Peyer's patch (tissue), 4 donors: ENCODE results near the gene ERC2. TPM values are rescaled to one million over a fixed set of nuclear protein-coding genes. Genes with fewer than 3 reads are reported as not detected.

Source experiments
- DNase-seq, 3 donors: peaks; one replicate each; pipeline ENCODE4 v3.0.0-alpha.2; 2017 to 2019
- H3K27ac ChIP-seq, 4 donors: fragments of 200-600 bp; sonication (generic); one replicate each; pipeline ENCODE4 v1.5.1; 2016 to 2019
- H3K27me3 ChIP-seq, 2 donors: fragments of 200-600 bp; sonication (generic); one replicate each; pipeline ENCODE4 v1.5.1; 2019
- H3K36me3 ChIP-seq, 3 donors: fragments of 200-600 bp; sonication (generic); one replicate each; pipeline ENCODE4 v1.5.1; 2016 to 2019
- H3K4me1 ChIP-seq, 4 donors: fragments of 200-600 bp; sonication (generic); one replicate each; pipeline ENCODE4 v1.5.1; 2016 to 2019
- H3K4me3 ChIP-seq, 4 donors: fragments of 200-600 bp; sonication (generic); 1 replicate in 3 of 4; 2 replicates in 1 of 4; pipeline ENCODE4 v1.5.1; 2016 to 2019; ENCODE audit warnings: mild to moderate bottlenecking in 1 of 4
- H3K9me3 ChIP-seq, 4 donors: fragments of 200-600 bp; sonication (generic); one replicate each; pipeline ENCODE4 v1.5.1; 2016 to 2019; ENCODE audit warnings: mild to moderate bottlenecking in 1 of 4
- POLR2A ChIP-seq, 2 donors: fragments of 450-650 bp; IDR thresholded peaks; one replicate each; pipeline ENCODE4 v1.5.1; 2017; ENCODE audit warnings: antibody characterized with exemption in 2 of 2, mild to moderate bottlenecking in 2 of 2, moderate library complexity in 2 of 2
- total RNA-seq, 4 donors: library from RNA; depleted of rRNA; stranded (reverse); fragments of >200 nt; gene quantifications; one replicate each; pipeline ENCODE4 v1.1.0, GENCODE V29; 2016
- TF ChIP-seq, protein P1 (sequence below), 6 experiments: fragments of 450-650 bp in 4 of 6; fragments of 200-600 bp in 2 of 6; sonication (generic) in 1 of 6; IDR thresholded peaks; one replicate each; pipeline ENCODE4 v1.5.1; 2017 to 2019; ENCODE audit warnings: antibody characterized with exemption in 6 of 6, mild to moderate bottlenecking in 3 of 6, moderate library complexity in 1 of 6

The ERC2 gene
- total RNA-seq, 4 donors from 2014 or later = 0.18 to 0.83 TPM; not detected in 2

- H3K27me3 ChIP-seq = no peaks in the 10 kb centered on the region
- H3K36me3 ChIP-seq = no peaks in the 10 kb centered on the region
- H3K4me3 ChIP-seq = no peak overlapping the region
- DNase-seq = no peak
- H3K4me1 ChIP-seq = no peaks in the 10 kb centered on the region
- H3K27ac ChIP-seq = no peak overlapping the region
- TF ChIP-seq, protein P1, sequence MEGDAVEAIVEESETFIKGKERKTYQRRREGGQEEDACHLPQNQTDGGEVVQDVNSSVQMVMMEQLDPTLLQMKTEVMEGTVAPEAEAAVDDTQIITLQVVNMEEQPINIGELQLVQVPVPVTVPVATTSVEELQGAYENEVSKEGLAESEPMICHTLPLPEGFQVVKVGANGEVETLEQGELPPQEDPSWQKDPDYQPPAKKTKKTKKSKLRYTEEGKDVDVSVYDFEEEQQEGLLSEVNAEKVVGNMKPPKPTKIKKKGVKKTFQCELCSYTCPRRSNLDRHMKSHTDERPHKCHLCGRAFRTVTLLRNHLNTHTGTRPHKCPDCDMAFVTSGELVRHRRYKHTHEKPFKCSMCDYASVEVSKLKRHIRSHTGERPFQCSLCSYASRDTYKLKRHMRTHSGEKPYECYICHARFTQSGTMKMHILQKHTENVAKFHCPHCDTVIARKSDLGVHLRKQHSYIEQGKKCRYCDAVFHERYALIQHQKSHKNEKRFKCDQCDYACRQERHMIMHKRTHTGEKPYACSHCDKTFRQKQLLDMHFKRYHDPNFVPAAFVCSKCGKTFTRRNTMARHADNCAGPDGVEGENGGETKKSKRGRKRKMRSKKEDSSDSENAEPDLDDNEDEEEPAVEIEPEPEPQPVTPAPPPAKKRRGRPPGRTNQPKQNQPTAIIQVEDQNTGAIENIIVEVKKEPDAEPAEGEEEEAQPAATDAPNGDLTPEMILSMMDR (IDR thresholded peaks at IDR 0.05) = no peak
- TF ChIP-seq POLR2A (IDR thresholded peaks at IDR 0.05) = no peak
- H3K9me3 ChIP-seq = no peaks in the 10 kb centered on the region
Measured at GRCh38 chr3:56456117-56456516, 12.2 kb downstream of the ERC2 start.

GRCh38 chr3:56453011-56453410 lies 15.3 kb downstream of the ERC2 start:
- Histone ChIP-seq H3K4me3 (no peak overlapping the region), H3K36me3 (no peaks in the 10 kb centered on the region), H3K27me3 (no peaks in the 10 kb centered on the region), H3K9me3 (no peaks in the 10 kb centered on the region), H3K4me1 (no peaks in the 10 kb centered on the region), H3K27ac (no peak overlapping the region)
- TF ChIP-seq POLR2A (IDR thresholded peaks at IDR 0.05) = no peak
- TF ChIP-seq, protein P1 (IDR thresholded peaks at IDR 0.05) = no peak
- DNase-seq = no peak

DNA sequence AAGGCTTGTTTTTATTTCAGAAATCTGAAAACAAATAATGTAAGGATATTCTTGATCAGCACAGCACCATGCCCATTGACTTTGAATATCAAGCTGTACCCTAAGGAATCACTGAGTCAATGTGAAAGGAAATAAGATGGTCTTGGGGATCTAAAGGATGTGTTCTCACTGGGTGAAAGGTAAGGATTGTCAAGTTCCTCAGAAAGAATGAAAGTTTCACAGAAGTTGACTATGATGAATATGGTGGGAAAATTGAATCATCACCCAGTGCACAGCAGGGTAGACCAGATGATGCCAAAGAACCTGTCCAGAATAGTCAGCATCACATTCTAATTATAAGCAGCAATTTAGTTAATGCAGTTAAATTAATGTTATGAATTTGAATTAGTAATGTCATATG lies 16.2 kb downstream of the ERC2 start:
- no peaks in the 10 kb centered on the region for H3K27me3 ChIP-seq
- no peak for DNase-seq
- no peak overlapping the region for H3K27ac ChIP-seq
- no peaks in the 10 kb centered on the region for H3K9me3 ChIP-seq
- H3K36me3 ChIP-seq = no peaks in the 10 kb centered on the region
- TF ChIP-seq POLR2A (IDR thresholded peaks at IDR 0.05) = no peak
- TF ChIP-seq, protein P1 (IDR thresholded peaks at IDR 0.05) = no peak
- H3K4me1 ChIP-seq = no peaks in the 10 kb centered on the region
- no peak overlapping the region for H3K4me3 ChIP-seq

GRCh38 chr3:56443372-56443771 lies 24.9 kb downstream of the ERC2 start:
- no peaks in the 10 kb centered on the region for H3K4me1 ChIP-seq

GRCh38 chr3:56428667-56429066 lies 39.6 kb downstream of the ERC2 start:
- Histone ChIP-seq H3K27ac (no peak overlapping the region), H3K36me3 (no peaks in the 10 kb centered on the region), H3K4me1 (no peaks in the 10 kb centered on the region), H3K9me3 (no peaks in the 10 kb centered on the region), H3K27me3 (no peaks in the 10 kb centered on the region), H3K4me3 (no peak overlapping the region)
- TF ChIP-seq, protein P1 (IDR thresholded peaks at IDR 0.05) = no peak
- no peak for TF ChIP-seq POLR2A (IDR thresholded peaks at IDR 0.05)
- no peak for DNase-seq

More at GRCh38 chr3:56443372-56443771, 24.9 kb downstream of the ERC2 start:
- DNase-seq = no peak
- Histone ChIP-seq H3K36me3 (no peaks in the 10 kb centered on the region), H3K27ac (no peak overlapping the region), H3K9me3 (no peaks in the 10 kb centered on the region), H3K4me3 (no peak overlapping the region), H3K27me3 (no peaks in the 10 kb centered on the region)
- no peak for TF ChIP-seq POLR2A (IDR thresholded peaks at IDR 0.05)
- TF ChIP-seq, protein P1 (IDR thresholded peaks at IDR 0.05) = no peak

- Histone ChIP-seq H3K27ac (no peak overlapping the region), H3K4me1 (no peaks in the 10 kb centered on the region), H3K4me3 (no peak overlapping the region), H3K36me3 (no peaks in the 10 kb centered on the region), H3K9me3 (no peaks in the 10 kb centered on the region), H3K27me3 (no peaks in the 10 kb centered on the region)
- DNase-seq = no peak
- TF ChIP-seq POLR2A (IDR thresholded peaks at IDR 0.05) = no peak
Measured at GRCh38 chr3:56424885-56425284, 43.4 kb downstream of the ERC2 start.
